B cell (primary cell): ENCODE results near the gene CCNE1. TPM values are rescaled to one million over a fixed set of nuclear protein-coding genes. Genes with fewer than 3 reads are reported as not detected.

ENCODE experiments used
- ATAC-seq: fragments of 200-7000 bp; cut with Tn5 transposase; one replicate; pipeline ENCODE4 v1.10.0; 2021; ENCODE audit warnings: low read depth, mild to moderate bottlenecking, moderate number of reproducible peaks, moderate library complexity
- CTCF ChIA-PET: fragments of 350-600 bp; sonication (Branson Sonifier 250); formaldehyde crosslinking; loops from one replicate; lab custom pipeline; 2021; ENCODE audit warnings: antibody characterized with exemption, inconsistent platforms; lab: Charles Lee
- POLR2A ChIA-PET: fragments of 350-600 bp; sonication (Branson Sonifier 250); formaldehyde crosslinking; loops from one replicate; lab custom pipeline; 2021; ENCODE audit warnings: antibody characterized with exemption; lab: Charles Lee
- DNase-seq: peaks from one replicate; pipeline ENCODE4 v3.0.0; 2013
- H2AFZ ChIP-seq: 2 replicates; pipeline ENCODE4 v1.6.1; 2012; ENCODE audit warnings: mild to moderate bottlenecking, low read depth, low read length; ENCODE audit not compliant: insufficient read depth, poor library complexity, severe bottlenecking
- H3K27ac ChIP-seq, 2 donors: 1 replicate in 1 of 2; 2 replicates in 1 of 2; pipeline ENCODE4 v1.5.1; 2012 to 2013; ENCODE audit warnings: low read length in 2 of 2, mild to moderate bottlenecking in 2 of 2, moderate library complexity in 1 of 2
- H3K27me3 ChIP-seq, 4 experiments: fragments of 200-600 bp in 1 of 4; sonication (generic) in 1 of 4; replicated peaks in 1 of 4; 1 replicate in 2 of 4; 2 replicates in 2 of 4; pipeline versions ENCODE4 v1.6.1 to v1.7.0; 2013 to 2016; ENCODE audit warnings: low read length in 3 of 4, mild to moderate bottlenecking in 2 of 4, mixed read lengths in 1 of 4, moderate library complexity in 1 of 4; ENCODE audit not compliant: insufficient read depth in 4 of 4, control insufficient read depth in 3 of 4; ENCODE audit errors: control extremely low read depth in 1 of 4
- H3K36me3 ChIP-seq, 2 experiments: replicated peaks in 1 of 2; 1 replicate in 1 of 2; 2 replicates in 1 of 2; pipeline versions ENCODE4 v1.6.1 to v1.7.1; 2013; ENCODE audit warnings: low read length in 1 of 2; ENCODE audit not compliant: insufficient read depth in 2 of 2, control insufficient read depth in 1 of 2; ENCODE audit errors: control extremely low read depth in 1 of 2, extremely low read depth in 1 of 2
- H3K4me1 ChIP-seq, 2 donors: fragments of 200-600 bp in 1 of 2; sonication (generic) in 1 of 2; 1 replicate in 1 of 2; 2 replicates in 1 of 2; pipeline versions ENCODE4 v1.5.1 to v1.6.1; 2013 to 2017; ENCODE audit warnings: low read length in 2 of 2; ENCODE audit not compliant: control insufficient read depth in 2 of 2, insufficient read depth in 2 of 2
- H3K4me2 ChIP-seq: replicated peaks from 2 replicates; pipeline ENCODE3; 2012; ENCODE audit warnings: mild to moderate bottlenecking, low read depth, low read length; ENCODE audit not compliant: poor library complexity, severe bottlenecking
- H3K4me3 ChIP-seq, 5 experiments: fragments of 200-600 bp in 1 of 5; sonication (generic) in 1 of 5; 1 replicate in 3 of 5; 2 replicates in 2 of 5; pipeline versions ENCODE4 v1.5.1 to v1.7.0; 2011 to 2016; ENCODE audit warnings: low read length in 4 of 5, mild to moderate bottlenecking in 4 of 5, low read depth in 2 of 5, control low read depth in 1 of 5, moderate library complexity in 1 of 5; ENCODE audit not compliant: insufficient read depth in 1 of 5; ENCODE audit errors: control extremely low read depth in 1 of 5, extremely low read depth in 1 of 5
- H3K79me2 ChIP-seq: fragments of 200-600 bp; sonication (generic); one replicate; pipeline ENCODE4 v1.6.0; 2016; ENCODE audit warnings: low read length; ENCODE audit not compliant: control insufficient read depth, insufficient read depth
- H3K9ac ChIP-seq: fragments of 200-600 bp; sonication (generic); 2 replicates; pipeline ENCODE4 v1.6.1; 2017; ENCODE audit warnings: mild to moderate bottlenecking, low read length, moderate library complexity
- H3K9me3 ChIP-seq, 3 donors: one replicate each; pipeline versions ENCODE4 v1.6.1 to v1.7.1; 2013; ENCODE audit warnings: low read length in 2 of 3; ENCODE audit not compliant: control insufficient read depth in 2 of 3, insufficient read depth in 1 of 3; ENCODE audit errors: control extremely low read depth in 1 of 3
- H4K20me1 ChIP-seq: 2 replicates; pipeline ENCODE4 v1.6.0; 2012; ENCODE audit warnings: mild to moderate bottlenecking, low read length; ENCODE audit not compliant: insufficient read depth, control insufficient read depth, poor library complexity, severe bottlenecking
- H3K27ac Mint-ChIP-seq: one replicate; pipeline ENCODE4 v1.8.0; 2021; ENCODE audit warnings: mixed read lengths
- H3K27me3 Mint-ChIP-seq: one replicate; pipeline ENCODE4 v1.8.0; 2021; ENCODE audit warnings: mixed read lengths
- H3K4me1 Mint-ChIP-seq: one replicate; pipeline ENCODE4 v1.8.0; 2021; ENCODE audit warnings: mixed read lengths
- H3K4me3 Mint-ChIP-seq: one replicate; pipeline ENCODE4 v1.8.0; 2021; ENCODE audit warnings: mixed read lengths
- H3K9me3 Mint-ChIP-seq: one replicate; pipeline ENCODE4 v1.8.0; 2022; ENCODE audit warnings: mixed read lengths; ENCODE audit not compliant: insufficient read depth
- CTCF ChIP-seq: fragments of 200-600 bp; IDR thresholded peaks from one replicate; pipeline ENCODE4 v1.8.0; 2022; ENCODE audit warnings: antibody characterized with exemption, mild to moderate bottlenecking
- EZH2 ChIP-seq: IDR thresholded peaks from 2 replicates; pipeline ENCODE4 v1.6.1; 2012; ENCODE audit warnings: borderline replicate concordance, low read depth, mild to moderate bottlenecking, moderate library complexity, low read length; ENCODE audit not compliant: insufficient read depth, poor library complexity, severe bottlenecking
- WGBS: methylation state at CpG from one replicate; pipeline ENCODE4 v1.1.5; 2013; ENCODE audit warnings: missing lambda C conversion rate; ENCODE audit not compliant: insufficient coverage; 5-methylcytosine and 5-hydroxymethylcytosine counted together
- intact Hi-C: fragments of 100-400 bp; cut with micrococcal nuclease; formaldehyde crosslinking; loops from one replicate; pipeline ENCODE4 v1.10.0; 2022
- polyA plus RNA-seq: library from polyadenylated mRNA; depleted of rRNA; stranded (reverse); fragments of >200 nt; gene quantifications from 2 replicates; pipeline ENCODE4 v1.2.3, GENCODE V29; 2012
- total RNA-seq, 2 donors: library from RNA; stranded (reverse); fragments of 120-200 nt in 1 of 2; gene quantifications; 1 replicate in 1 of 2; 2 replicates in 1 of 2; pipeline versions ENCODE4 v1.2.3 to v1.2.4, GENCODE V29; 2013 to 2022

CCNE1 gene
- total and polyA plus RNA-seq, 2 donors (not counting 1 experiment from before 2014, with no cell fraction given): 2.5 to 2.8 TPM

DNA sequence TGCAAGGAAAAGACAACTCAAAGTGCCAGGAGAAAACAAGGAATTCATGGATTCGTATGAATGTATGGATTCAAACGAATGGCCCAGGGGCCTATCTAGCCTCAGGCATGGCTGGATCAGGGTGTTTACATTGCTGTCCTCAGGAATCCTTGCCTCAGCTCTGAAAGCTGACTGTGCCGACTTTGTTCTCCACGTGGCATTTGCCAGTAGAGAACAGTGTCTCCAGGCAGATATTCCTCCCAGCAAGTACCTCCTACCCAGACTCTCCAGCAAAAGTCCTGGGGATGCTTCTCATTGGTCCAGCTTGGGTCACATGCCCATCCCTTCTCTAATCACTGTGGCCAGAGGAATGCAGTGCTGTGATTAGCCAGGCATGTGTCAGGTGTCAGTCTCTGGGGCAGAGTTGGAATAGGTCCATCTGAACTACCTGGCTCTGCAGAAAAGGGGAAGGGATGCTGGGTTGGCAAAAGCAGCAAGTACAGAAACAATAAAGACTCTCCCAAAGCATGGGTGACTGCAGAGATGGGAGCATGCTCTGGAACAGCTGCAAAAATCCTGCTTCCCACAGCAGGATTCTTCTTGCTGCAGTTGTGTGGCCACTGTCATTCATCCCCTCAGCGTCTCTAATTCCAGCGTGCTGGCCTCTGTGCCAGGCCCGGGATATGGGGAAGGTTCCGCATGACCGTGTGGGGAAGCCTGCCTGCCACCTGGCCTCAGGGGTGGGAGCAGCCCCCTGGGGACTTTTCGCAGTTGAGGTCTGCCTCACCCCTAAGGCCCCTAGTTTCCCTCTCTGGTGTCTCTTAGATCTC is 30.0 kb downstream of the CCNE1 start:
- Histone ChIP-seq H3K27ac (no peak overlapping the region), H3K4me1 (peaks cover 33 to 42% of the 10 kb centered on the region in 2 donors), H3K36me3 (no peaks in the 10 kb centered on the region), H3K4me2 (no peak overlapping the region), H3K9me3 (peaks cover 0 to 15% (median 0%) of the 10 kb centered on the region in 3 donors), H3K79me2 (no peaks in the 10 kb centered on the region), H4K20me1 (no peaks in the 10 kb centered on the region), H3K27me3 (peaks cover 0 to 25% (median 9%) of the 10 kb centered on the region in 4 experiments), H3K9ac (no peak overlapping the region), H2AFZ (no peak overlapping the region), H3K4me3 (no peak overlapping the region)
- intact Hi-C loops: no loop called here
- ATAC-seq (no peak), DNase-seq (no peak)
- ChIA-PET CTCF (interaction anchor here (1.3 kb wide), 1 partner anchor 231 kb away, joined by 3 read pairs; no protein-coding TSS in a partner anchor), POLR2A (no interaction called here)
- Mint-ChIP-seq H3K9me3 (no peaks in the 10 kb centered on the region), H3K4me1 (peaks cover 34% of the 10 kb centered on the region), H3K4me3 (peak overlapping the region; percentile 23), H3K27ac (no peak overlapping the region), H3K27me3 (peaks cover 11% of the 10 kb centered on the region)
- 90% methylated on average over 10 of the region's 10 CpGs for WGBS
- TF ChIP-seq EZH2 (no peak), CTCF (no peak)
